Sigmoid colon (tissue), 3 donors: Measurements from ENCODE around the gene DDIT4.

Source experiments
- POLR2A ChIP-seq, 2 donors: fragments of 450-650 bp; IDR thresholded peaks; one replicate each; pipeline ENCODE4 v1.6.1; 2016; ENCODE audit warnings: antibody characterized with exemption in 2 of 2, mild to moderate bottlenecking in 2 of 2, moderate library complexity in 2 of 2
- TF ChIP-seq, protein P1 (sequence below), 4 experiments: fragments of 450-650 bp in 3 of 4; fragments of 200-600 bp in 1 of 4; IDR thresholded peaks; one replicate each; pipeline ENCODE4 v1.5.1; 2016 to 2019; ENCODE audit warnings: antibody characterized with exemption in 4 of 4, mild to moderate bottlenecking in 3 of 4, moderate library complexity in 2 of 4

DNA sequence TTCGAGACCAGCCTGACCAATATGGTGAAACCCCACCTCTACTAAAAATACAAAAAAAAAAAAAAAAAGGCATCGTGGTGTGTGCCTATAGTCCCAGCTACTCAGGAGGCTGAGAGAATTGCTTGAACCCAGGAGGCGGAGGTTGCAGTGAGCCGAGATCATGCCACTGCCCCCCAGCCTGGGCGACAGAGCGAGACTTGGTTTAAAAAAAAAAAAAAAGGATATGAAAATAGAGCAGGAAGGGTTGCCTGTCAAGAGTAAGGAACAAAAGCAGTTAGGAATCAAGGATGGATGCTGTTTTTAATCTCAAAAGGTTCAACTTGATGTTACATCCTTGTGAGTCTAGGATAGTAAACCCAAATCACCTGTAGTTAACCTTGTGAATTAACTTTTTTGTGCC lies 45.9 kb upstream of the DDIT4 start:
- TF ChIP-seq POLR2A (IDR thresholded peaks at IDR 0.05) = no peak
- TF ChIP-seq, protein P1, sequence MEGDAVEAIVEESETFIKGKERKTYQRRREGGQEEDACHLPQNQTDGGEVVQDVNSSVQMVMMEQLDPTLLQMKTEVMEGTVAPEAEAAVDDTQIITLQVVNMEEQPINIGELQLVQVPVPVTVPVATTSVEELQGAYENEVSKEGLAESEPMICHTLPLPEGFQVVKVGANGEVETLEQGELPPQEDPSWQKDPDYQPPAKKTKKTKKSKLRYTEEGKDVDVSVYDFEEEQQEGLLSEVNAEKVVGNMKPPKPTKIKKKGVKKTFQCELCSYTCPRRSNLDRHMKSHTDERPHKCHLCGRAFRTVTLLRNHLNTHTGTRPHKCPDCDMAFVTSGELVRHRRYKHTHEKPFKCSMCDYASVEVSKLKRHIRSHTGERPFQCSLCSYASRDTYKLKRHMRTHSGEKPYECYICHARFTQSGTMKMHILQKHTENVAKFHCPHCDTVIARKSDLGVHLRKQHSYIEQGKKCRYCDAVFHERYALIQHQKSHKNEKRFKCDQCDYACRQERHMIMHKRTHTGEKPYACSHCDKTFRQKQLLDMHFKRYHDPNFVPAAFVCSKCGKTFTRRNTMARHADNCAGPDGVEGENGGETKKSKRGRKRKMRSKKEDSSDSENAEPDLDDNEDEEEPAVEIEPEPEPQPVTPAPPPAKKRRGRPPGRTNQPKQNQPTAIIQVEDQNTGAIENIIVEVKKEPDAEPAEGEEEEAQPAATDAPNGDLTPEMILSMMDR (IDR thresholded peaks at IDR 0.05) = no peak
